ENCODE results near the gene NXNL1. TPM values are rescaled to one million over a fixed set of nuclear protein-coding genes. Genes with fewer than 3 reads are reported as not detected.

NXNL1 gene
- total and polyA plus RNA-seq, 9 of the 15 experiments (the other 6 are each of a cell fraction or from before 2014, with no cell fraction given), result not detected

DNA sequence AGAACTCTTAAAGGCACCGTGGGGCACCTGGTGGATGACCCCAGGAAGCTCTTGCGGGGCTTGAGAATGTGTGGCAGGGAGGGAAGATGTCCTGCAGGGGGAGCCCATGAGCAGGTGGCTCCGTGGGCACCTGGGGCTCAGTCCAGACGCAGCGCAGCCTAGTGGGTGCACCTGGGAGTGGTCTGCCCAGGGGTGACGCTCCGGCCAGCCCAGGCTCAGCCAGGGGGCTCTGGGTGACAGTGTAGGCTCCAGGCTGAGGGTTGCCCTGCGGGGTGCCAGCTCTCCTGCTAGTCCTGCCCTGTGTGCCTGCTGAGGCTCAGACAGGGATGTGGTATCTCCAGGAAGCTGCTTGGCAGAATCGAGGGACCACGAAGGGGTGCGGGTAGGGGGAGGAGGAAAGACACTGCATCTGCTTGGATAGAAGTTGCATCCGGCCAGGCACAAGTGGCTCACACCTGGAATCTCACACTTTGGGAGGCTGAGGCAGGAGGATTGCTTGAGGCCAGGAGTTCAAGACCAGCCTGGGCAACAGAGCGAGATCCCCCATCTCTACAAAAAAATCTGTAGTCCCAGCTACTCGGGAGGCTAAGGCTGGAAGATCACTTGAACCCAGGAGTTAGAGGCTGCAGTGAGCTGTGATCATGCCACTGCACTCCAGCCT, 35.7 kb upstream of the NXNL1 start (continued):
- TF ChIP-seq CTCFL (IDR thresholded peaks at IDR 0.05; ENCODE audit: borderline replicate concordance, insufficient read depth, low read depth, low read length, poor library complexity, severe bottlenecking) (peak; percentile 58), POLR2A (conservative IDR thresholded peaks at IDR 0.05) (no peak), MAZ (CRISPR knock-in tag; conservative IDR thresholded peaks at IDR 0.05 in 1 of 2, IDR thresholded peaks at IDR 0.05 in 1 of 2) (peak in 1 of 2 experiments; percentile 86; a peak in 2 of 4 replicates), CEBPB (tag; IDR thresholded peaks at IDR 0.05) (no peak), CHD1 (IDR thresholded peaks at IDR 0.05; ENCODE audit: low read length) (no peak), ZFP30 (CRISPR knock-in tag; IDR thresholded peaks at IDR 0.05; ENCODE audit: borderline replicate concordance) (no peak), EP300 (IDR thresholded peaks at IDR 0.05; ENCODE audit: low read length) (no peak), MYC (IDR thresholded peaks at IDR 0.05; ENCODE audit: low read depth, low read length) (peak; percentile 56), MYC (CRISPR knock-in tag; IDR thresholded peaks at IDR 0.05; ENCODE audit: borderline replicate concordance, low read depth) (no peak), ZFPM2 (CRISPR knock-in tag; IDR thresholded peaks at IDR 0.05) (no peak), TFAM (CRISPR knock-in tag; conservative IDR thresholded peaks at IDR 0.05) (no peak), TCF3 (CRISPR knock-in tag; IDR thresholded peaks at IDR 0.05) (no peak)
- TF ChIP-seq, protein P1, sequence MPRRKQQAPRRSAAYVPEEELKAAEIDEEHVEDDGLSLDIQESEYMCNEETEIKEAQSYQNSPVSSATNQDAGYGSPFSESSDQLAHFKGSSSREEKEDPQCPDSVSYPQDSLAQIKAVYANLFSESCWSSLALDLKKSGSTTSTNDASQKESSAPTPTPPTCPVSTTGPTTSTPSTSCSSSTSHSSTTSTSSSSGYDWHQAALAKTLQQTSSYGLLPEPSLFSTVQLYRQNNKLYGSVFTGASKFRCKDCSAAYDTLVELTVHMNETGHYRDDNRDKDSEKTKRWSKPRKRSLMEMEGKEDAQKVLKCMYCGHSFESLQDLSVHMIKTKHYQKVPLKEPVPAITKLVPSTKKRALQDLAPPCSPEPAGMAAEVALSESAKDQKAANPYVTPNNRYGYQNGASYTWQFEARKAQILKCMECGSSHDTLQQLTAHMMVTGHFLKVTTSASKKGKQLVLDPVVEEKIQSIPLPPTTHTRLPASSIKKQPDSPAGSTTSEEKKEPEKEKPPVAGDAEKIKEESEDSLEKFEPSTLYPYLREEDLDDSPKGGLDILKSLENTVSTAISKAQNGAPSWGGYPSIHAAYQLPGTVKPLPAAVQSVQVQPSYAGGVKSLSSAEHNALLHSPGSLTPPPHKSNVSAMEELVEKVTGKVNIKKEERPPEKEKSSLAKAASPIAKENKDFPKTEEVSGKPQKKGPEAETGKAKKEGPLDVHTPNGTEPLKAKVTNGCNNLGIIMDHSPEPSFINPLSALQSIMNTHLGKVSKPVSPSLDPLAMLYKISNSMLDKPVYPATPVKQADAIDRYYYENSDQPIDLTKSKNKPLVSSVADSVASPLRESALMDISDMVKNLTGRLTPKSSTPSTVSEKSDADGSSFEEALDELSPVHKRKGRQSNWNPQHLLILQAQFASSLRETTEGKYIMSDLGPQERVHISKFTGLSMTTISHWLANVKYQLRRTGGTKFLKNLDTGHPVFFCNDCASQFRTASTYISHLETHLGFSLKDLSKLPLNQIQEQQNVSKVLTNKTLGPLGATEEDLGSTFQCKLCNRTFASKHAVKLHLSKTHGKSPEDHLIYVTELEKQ (CRISPR knock-in tag; IDR thresholded peaks at IDR 0.05), result no peak
- TF ChIP-seq, protein P2, sequence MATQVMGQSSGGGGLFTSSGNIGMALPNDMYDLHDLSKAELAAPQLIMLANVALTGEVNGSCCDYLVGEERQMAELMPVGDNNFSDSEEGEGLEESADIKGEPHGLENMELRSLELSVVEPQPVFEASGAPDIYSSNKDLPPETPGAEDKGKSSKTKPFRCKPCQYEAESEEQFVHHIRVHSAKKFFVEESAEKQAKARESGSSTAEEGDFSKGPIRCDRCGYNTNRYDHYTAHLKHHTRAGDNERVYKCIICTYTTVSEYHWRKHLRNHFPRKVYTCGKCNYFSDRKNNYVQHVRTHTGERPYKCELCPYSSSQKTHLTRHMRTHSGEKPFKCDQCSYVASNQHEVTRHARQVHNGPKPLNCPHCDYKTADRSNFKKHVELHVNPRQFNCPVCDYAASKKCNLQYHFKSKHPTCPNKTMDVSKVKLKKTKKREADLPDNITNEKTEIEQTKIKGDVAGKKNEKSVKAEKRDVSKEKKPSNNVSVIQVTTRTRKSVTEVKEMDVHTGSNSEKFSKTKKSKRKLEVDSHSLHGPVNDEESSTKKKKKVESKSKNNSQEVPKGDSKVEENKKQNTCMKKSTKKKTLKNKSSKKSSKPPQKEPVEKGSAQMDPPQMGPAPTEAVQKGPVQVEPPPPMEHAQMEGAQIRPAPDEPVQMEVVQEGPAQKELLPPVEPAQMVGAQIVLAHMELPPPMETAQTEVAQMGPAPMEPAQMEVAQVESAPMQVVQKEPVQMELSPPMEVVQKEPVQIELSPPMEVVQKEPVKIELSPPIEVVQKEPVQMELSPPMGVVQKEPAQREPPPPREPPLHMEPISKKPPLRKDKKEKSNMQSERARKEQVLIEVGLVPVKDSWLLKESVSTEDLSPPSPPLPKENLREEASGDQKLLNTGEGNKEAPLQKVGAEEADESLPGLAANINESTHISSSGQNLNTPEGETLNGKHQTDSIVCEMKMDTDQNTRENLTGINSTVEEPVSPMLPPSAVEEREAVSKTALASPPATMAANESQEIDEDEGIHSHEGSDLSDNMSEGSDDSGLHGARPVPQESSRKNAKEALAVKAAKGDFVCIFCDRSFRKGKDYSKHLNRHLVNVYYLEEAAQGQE (IDR thresholded peaks at IDR 0.05; ENCODE audit: borderline replicate concordance), result peak; percentile 73
- TF ChIP-seq, protein P2 (CRISPR knock-in tag; IDR thresholded peaks at IDR 0.05; ENCODE audit: low read depth), result no peak
